Activated naive CD8-positive, alpha-beta T cell treated with anti-CD3 and anti-CD28 coated beads, Interleukin-2, amount 10 ng/mL, durations not matched to agents 7 days and 5 days (primary cell): ENCODE measurements around the gene FBRSL1. TPM values are rescaled to one million over a fixed set of nuclear protein-coding genes. Genes with fewer than 3 reads are reported as not detected.

ENCODE experiments used
- ATAC-seq: fragments of 150-1000 bp; cut with Tn5 transposase; one replicate; pipeline ENCODE4 v1.10.0; 2021; ENCODE audit warnings: low read depth, moderate library complexity
- POLR2A ChIA-PET: fragments of 350-600 bp; sonication (Branson Sonifier 250); formaldehyde crosslinking; loops from one replicate; lab custom pipeline; 2021; ENCODE audit warnings: antibody characterized with exemption; lab: Charles Lee
- DNase-seq: peaks from one replicate; pipeline ENCODE4 v3.0.0; 2021
- H3K27ac Mint-ChIP-seq: one replicate; pipeline ENCODE4 v1.8.0; 2022; ENCODE audit warnings: mild to moderate bottlenecking, mixed read lengths
- H3K27me3 Mint-ChIP-seq: one replicate; pipeline ENCODE4 v1.8.0; 2022; ENCODE audit warnings: mild to moderate bottlenecking, moderate library complexity, mixed read lengths
- H3K36me3 Mint-ChIP-seq: one replicate; pipeline ENCODE4 v1.8.0; 2021; ENCODE audit warnings: mild to moderate bottlenecking, mixed read lengths
- H3K4me1 Mint-ChIP-seq: one replicate; pipeline ENCODE4 v1.8.0; 2021; ENCODE audit warnings: mixed read lengths
- H3K4me3 Mint-ChIP-seq: one replicate; pipeline ENCODE4 v1.8.0; 2022; ENCODE audit warnings: mild to moderate bottlenecking, moderate library complexity, mixed read lengths
- H3K9me3 Mint-ChIP-seq: one replicate; pipeline ENCODE4 v1.8.0; 2021; ENCODE audit warnings: mixed read lengths
- total RNA-seq, 2 experiments: library from RNA; stranded (reverse); gene quantifications; one replicate each; pipeline ENCODE4 v1.2.3, GENCODE V29; 2021

The FBRSL1 gene
- total RNA-seq, 2 experiments from 2014 or later = 67.1 to 67.2 TPM

- POLR2A ChIA-PET = no interaction called here
- Mint-ChIP-seq H3K27me3 (no peaks in the 10 kb centered on the region), H3K36me3 (peaks cover 4% of the 10 kb centered on the region), H3K9me3 (no peaks in the 10 kb centered on the region), H3K4me3 (no peak overlapping the region), H3K27ac (no peak overlapping the region), H3K4me1 (peaks cover 6% of the 10 kb centered on the region)
- no peak for DNase-seq
- ATAC-seq = no peak
Measured at GRCh38 chr12:132549059-132549458, 59.1 kb downstream of the FBRSL1 start.

DNA sequence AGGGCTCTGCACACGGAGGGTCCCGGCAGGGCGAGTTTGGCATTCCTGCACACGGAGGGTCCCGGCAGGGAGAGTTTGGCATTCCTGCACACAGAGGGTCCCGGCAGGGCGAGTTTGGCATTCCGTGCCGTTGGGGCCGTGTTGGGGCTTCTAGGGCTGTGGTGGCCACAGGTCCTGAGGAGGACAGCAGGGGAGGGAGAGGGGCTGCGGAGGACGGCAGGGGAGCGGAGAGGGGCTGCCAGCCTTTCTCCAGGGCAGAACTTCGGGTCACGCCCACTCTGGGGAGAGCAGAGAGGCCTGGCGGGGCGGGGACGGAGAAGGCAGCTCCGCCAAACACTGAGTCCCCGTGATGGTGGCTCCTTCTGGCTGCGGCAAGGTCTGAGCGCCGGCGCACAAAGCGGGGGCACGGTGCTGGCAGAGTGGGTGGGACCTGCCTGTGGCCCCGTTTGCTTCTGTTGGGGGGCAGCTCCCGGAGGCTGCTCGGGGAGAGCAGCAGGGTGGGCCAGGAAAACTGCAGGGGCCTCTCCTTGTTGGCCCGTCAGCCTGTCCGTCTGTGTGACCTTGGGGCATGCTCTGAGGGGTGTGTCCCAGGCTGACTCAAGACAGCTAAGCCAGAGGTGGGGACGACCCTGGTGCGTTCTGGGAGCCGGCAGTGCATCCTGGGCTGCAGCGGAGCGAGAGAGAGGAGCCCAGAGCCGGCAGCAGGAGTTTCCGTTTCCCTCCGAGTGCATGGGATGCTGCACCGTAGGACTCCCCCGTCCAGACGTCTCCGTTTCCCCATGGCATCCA lies 60.3 kb downstream of the FBRSL1 start:
- Mint-ChIP-seq H3K36me3 (no peaks in the 10 kb centered on the region), H3K27ac (no peak overlapping the region), H3K9me3 (no peaks in the 10 kb centered on the region), H3K27me3 (no peaks in the 10 kb centered on the region), H3K4me1 (no peaks in the 10 kb centered on the region), H3K4me3 (no peak overlapping the region)
- ATAC-seq = no peak
- DNase-seq = no peak
- POLR2A ChIA-PET = no interaction called here

GRCh38 chr12:132550830-132551640 lies 61.1 kb downstream of the FBRSL1 start:
- Mint-ChIP-seq H3K27me3 (no peaks in the 10 kb centered on the region), H3K36me3 (no peaks in the 10 kb centered on the region), H3K4me1 (no peaks in the 10 kb centered on the region), H3K9me3 (no peaks in the 10 kb centered on the region), H3K27ac (no peak overlapping the region), H3K4me3 (no peak overlapping the region)
- no peak for ATAC-seq
- POLR2A ChIA-PET = no interaction called here
- no peak for DNase-seq

GRCh38 chr12:132551641-132552031 lies 61.7 kb downstream of the FBRSL1 start:
- ATAC-seq = no peak
- Mint-ChIP-seq H3K36me3 (no peaks in the 10 kb centered on the region), H3K4me3 (no peak overlapping the region), H3K4me1 (no peaks in the 10 kb centered on the region), H3K27me3 (no peaks in the 10 kb centered on the region), H3K27ac (no peak overlapping the region), H3K9me3 (no peaks in the 10 kb centered on the region)
- POLR2A ChIA-PET = no interaction called here
- no peak for DNase-seq

DNA sequence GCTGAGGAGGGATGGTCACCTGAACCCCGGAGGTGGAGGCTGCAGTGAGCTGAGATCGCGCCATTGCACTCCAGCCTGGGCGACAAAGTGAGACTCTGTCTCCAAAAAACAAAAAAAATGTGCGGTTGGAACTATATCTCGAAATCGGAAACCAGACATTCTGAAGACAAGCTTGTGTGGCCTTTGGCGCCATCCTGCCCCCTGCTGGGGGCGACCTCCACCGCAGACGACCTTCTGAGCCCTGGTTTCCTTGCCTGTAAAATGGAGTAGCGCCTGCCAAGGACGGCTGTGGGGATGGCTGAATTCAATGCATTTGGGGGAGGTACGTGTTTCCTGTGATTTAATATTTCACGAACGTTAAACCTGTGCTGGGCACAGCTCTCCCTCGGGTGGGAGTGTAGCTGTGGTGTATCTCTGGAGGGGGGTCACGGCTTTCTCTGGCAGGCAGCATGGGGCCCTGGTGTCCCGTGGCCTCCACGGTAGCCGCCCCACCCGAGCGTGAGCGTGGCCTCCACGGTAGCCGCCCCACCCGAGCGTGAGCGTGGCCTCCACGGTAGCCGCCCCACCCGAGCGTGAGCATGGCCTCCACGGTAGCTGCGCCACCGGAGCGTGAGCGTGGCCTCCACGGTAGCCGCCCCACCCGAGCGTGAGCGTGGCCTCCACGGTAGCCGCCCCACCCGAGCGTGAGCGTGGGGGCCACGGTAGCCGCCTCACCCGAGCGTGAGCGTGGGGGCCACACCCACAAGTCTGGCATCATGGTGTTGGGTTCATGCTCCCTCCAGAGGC lies 65.1 kb downstream of the FBRSL1 start:
- POLR2A ChIA-PET = no interaction called here
- DNase-seq = peak; percentile 48
- Mint-ChIP-seq H3K27me3 (peaks cover 2% of the 10 kb centered on the region), H3K36me3 (no peaks in the 10 kb centered on the region), H3K27ac (no peak overlapping the region), H3K4me1 (peaks cover 9% of the 10 kb centered on the region), H3K9me3 (no peaks in the 10 kb centered on the region), H3K4me3 (no peak overlapping the region)
- no peak for ATAC-seq

- peaks cover 9% of the 10 kb centered on the region for H3K4me1 Mint-ChIP-seq
- POLR2A ChIA-PET = interaction anchor here (0.6 kb wide), 1 partner anchor 376 kb away, joined by 4 read pairs; no protein-coding TSS in a partner anchor
- no peak for ATAC-seq
- no peaks in the 10 kb centered on the region for H3K36me3 Mint-ChIP-seq
- no peak overlapping the region for H3K4me3 Mint-ChIP-seq
- peaks cover 2% of the 10 kb centered on the region for H3K27me3 Mint-ChIP-seq
- no peak for DNase-seq
- H3K27ac Mint-ChIP-seq = no peak overlapping the region
- H3K9me3 Mint-ChIP-seq = no peaks in the 10 kb centered on the region
Measured at GRCh38 chr12:132555686-132556085, 65.7 kb downstream of the FBRSL1 start.

- DNase-seq = no peak
- ATAC-seq = no peak
- no peaks in the 10 kb centered on the region for H3K36me3 Mint-ChIP-seq
- peaks cover 2% of the 10 kb centered on the region for H3K27me3 Mint-ChIP-seq
- H3K4me3 Mint-ChIP-seq = no peak overlapping the region
- H3K9me3 Mint-ChIP-seq = no peaks in the 10 kb centered on the region
- POLR2A ChIA-PET = interaction anchor here (0.6 kb wide), 1 partner anchor 376 kb away, joined by 4 read pairs; no protein-coding TSS in a partner anchor
- peaks cover 10% of the 10 kb centered on the region for H3K4me1 Mint-ChIP-seq
- H3K27ac Mint-ChIP-seq = no peak overlapping the region
Measured at GRCh38 chr12:132556216-132556615, 66.3 kb downstream of the FBRSL1 start.

DNA sequence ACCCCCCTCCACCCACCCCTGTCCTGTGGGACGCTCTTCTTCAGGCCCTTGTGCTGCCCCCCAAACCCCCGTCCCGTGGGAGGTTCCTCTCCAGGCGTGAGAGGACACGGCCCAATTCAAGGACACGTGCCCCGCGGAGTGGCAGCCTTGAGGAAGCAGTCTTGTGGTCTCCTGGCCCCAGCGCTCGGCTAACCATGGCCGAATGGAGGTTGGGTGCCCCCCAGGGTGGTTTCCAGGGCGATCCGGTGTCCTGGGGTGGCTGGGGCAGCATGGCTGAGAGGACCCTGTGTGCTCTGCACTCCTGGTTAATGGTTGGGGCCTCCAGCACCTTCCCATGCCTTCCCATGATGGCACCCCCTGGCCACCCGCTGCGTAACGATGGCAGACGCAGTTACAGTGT lies 66.8 kb downstream of the FBRSL1 start:
- POLR2A ChIA-PET = no interaction called here
- Mint-ChIP-seq H3K36me3 (no peaks in the 10 kb centered on the region), H3K27me3 (peaks cover 2% of the 10 kb centered on the region), H3K4me1 (peaks cover 10% of the 10 kb centered on the region), H3K9me3 (no peaks in the 10 kb centered on the region), H3K4me3 (no peak overlapping the region), H3K27ac (no peak overlapping the region)
- DNase-seq (no peak), ATAC-seq (no peak)

- peaks cover 10% of the 10 kb centered on the region for H3K4me1 Mint-ChIP-seq
- H3K27me3 Mint-ChIP-seq = peaks cover 2% of the 10 kb centered on the region
- ATAC-seq (no peak), DNase-seq (no peak)
- H3K9me3 Mint-ChIP-seq = no peaks in the 10 kb centered on the region
- no peak overlapping the region for H3K4me3 Mint-ChIP-seq
- H3K36me3 Mint-ChIP-seq = no peaks in the 10 kb centered on the region
- POLR2A ChIA-PET = interaction anchor here (1.1 kb wide), 1 partner anchor 14 kb away, joined by 3 read pairs; no protein-coding TSS in a partner anchor
- H3K27ac Mint-ChIP-seq = no peak overlapping the region
Measured at GRCh38 chr12:132557291-132558015, 67.5 kb downstream of the FBRSL1 start.

- peaks cover 10% of the 10 kb centered on the region for H3K4me1 Mint-ChIP-seq
- peak overlapping the region; percentile 66 for H3K4me3 Mint-ChIP-seq
- POLR2A ChIA-PET = interaction anchor here (0.7 to 1.1 kb wide), 2 partner anchors 14 to 70 kb away, joined by 3 read pairs; no protein-coding TSS in a partner anchor
- DNase-seq = peak; percentile 54
- H3K36me3 Mint-ChIP-seq = no peaks in the 10 kb centered on the region
- H3K27me3 Mint-ChIP-seq = peaks cover 2% of the 10 kb centered on the region
- peak overlapping the region; percentile 58 for H3K27ac Mint-ChIP-seq
- no peaks in the 10 kb centered on the region for H3K9me3 Mint-ChIP-seq
- peak; percentile 35 for ATAC-seq
Measured at GRCh38 chr12:132558042-132558856, 68.3 kb downstream of the FBRSL1 start.

DNA sequence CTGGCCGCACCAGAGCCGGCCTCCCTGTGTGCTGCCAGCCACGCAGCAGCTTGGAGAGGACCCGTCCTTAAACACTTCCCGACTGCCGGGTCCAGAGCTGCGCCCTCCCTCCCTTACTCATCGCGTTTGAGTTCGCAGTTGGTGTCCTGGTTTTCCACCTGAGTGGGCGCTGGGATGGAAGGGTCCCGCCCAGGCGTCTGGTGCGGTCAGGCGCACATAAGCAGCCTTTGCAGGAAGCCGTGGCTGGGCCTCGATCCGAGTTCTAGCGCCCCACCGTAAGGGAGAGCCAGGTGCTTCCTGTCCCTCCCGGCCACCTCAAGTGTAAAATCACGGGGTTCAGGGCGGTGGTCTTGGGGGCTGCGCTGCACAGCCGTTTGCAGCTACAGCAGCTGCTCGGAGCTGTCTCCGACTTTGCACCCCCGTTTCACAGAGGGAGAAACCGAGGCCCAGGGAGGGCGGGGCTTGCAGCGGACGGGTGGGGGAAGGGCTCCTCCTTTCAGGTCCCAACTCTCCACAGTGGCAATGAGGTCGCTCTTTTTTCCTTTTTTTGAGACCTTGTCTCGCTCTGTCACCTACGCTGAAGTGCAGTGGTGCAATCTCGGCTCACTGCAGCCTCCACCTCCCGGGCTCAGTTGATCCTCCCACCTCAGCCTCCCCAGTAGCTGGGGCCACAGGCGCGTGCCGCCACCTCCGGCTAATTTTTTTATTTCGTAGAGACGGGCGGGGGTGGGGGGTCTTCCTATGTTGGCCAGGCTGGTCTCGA lies 69.1 kb downstream of the FBRSL1 start:
- Mint-ChIP-seq H3K27ac (peak overlapping the region; percentile 48), H3K4me1 (peaks cover 10% of the 10 kb centered on the region), H3K9me3 (no peaks in the 10 kb centered on the region), H3K4me3 (peak overlapping the region; percentile 79), H3K36me3 (no peaks in the 10 kb centered on the region), H3K27me3 (peaks cover 2% of the 10 kb centered on the region)
- DNase-seq = peak; percentile 57
- ATAC-seq = no peak
- POLR2A ChIA-PET = interaction anchor here (0.7 to 1.2 kb wide), 3 partner anchors 9 to 70 kb away, joined by 3 read pairs; no protein-coding TSS in a partner anchor
